HepG2 (cell line): ENCODE results near the gene RNASE4. TPM values are rescaled to one million over a fixed set of nuclear protein-coding genes. Genes with fewer than 3 reads are reported as not detected.

Source experiments
- RNF2 ChIP-seq: fragments of 450-650 bp; conservative IDR thresholded peaks from 2 replicates; pipeline ENCODE4 v1.6.1; 2016; ENCODE audit warnings: low read depth
- ZFP41 ChIP-seq: sonication (generic); formaldehyde crosslinking; IDR thresholded peaks from 2 replicates; pipeline ENCODE4 v1.4.0; 2020; ENCODE audit warnings: mild to moderate bottlenecking, missing genetic modification reagents, borderline replicate concordance
- ZNF264 ChIP-seq: sonication (generic); formaldehyde crosslinking; IDR thresholded peaks from 2 replicates; pipeline ENCODE4 v1.4.0; 2020; ENCODE audit warnings: missing genetic modification reagents
- ZNF510 ChIP-seq: sonication (generic); formaldehyde crosslinking; IDR thresholded peaks from 2 replicates; pipeline ENCODE4 v1.4.0; 2020; ENCODE audit warnings: low read depth, mild to moderate bottlenecking, missing genetic modification reagents
- ZNF546 ChIP-seq: sonication (generic); formaldehyde crosslinking; conservative IDR thresholded peaks from 2 replicates; pipeline ENCODE4 v1.8.1; 2023; ENCODE audit warnings: mild to moderate bottlenecking, missing genetic modification reagents
- polyA plus RNA-seq, 8 experiments: library from polyadenylated mRNA; depleted of rRNA in 3 of 8; stranded (reverse) in 7 of 8; unstranded in 1 of 8; fragments of >200 nt; fragmentation: Illumina TruSeq in 4 of 8; extraction: Trizol in 4 of 8; gene quantifications; 2 replicates each; pipeline versions ENCODE4 v1.2.1 to v1.2.3, GENCODE V29; 2011 to 2016; ENCODE audit warnings: low read depth in 4 of 8, missing spikeins in 1 of 8, mixed read lengths in 1 of 8; ENCODE audit not compliant: insufficient read depth in 1 of 8
- total RNA-seq, 5 experiments: library from RNA; depleted of rRNA; stranded (reverse); fragments of >200 nt; fragmentation: Illumina TruSeq; extraction: Trizol; gene quantifications; 2 replicates each; pipeline ENCODE4 v1.2.3, GENCODE V29; 2016; ENCODE audit warnings: low read depth in 1 of 5
- TF ChIP-seq, protein P1 (sequence below): IDR thresholded peaks from 2 replicates; pipeline ENCODE4 v1.6.1; 2018; ENCODE audit warnings: missing genetic modification reagents, mild to moderate bottlenecking, missing compliant biosample characterization
- TF ChIP-seq, protein P2 (sequence below): sonication (generic); formaldehyde crosslinking; IDR thresholded peaks from 2 replicates; pipeline ENCODE4 v1.4.0; 2020; ENCODE audit warnings: missing genetic modification reagents
- TF ChIP-seq, protein P3 (sequence below): sonication (generic); formaldehyde crosslinking; IDR thresholded peaks from 2 replicates; pipeline ENCODE4 v1.8.1; 2023; ENCODE audit warnings: missing genetic modification reagents, inconsistent platforms, borderline replicate concordance
- TF ChIP-seq, protein P4 (sequence below): sonication (generic); formaldehyde crosslinking; IDR thresholded peaks from 2 replicates; pipeline ENCODE4 v1.4.0; 2020; ENCODE audit warnings: mild to moderate bottlenecking, missing genetic modification reagents

The RNASE4 gene
- total and polyA plus RNA-seq, 2 of the 13 experiments (the other 11 are each of a cell fraction or from before 2014, with no cell fraction given): 109 to 983 TPM

DNA sequence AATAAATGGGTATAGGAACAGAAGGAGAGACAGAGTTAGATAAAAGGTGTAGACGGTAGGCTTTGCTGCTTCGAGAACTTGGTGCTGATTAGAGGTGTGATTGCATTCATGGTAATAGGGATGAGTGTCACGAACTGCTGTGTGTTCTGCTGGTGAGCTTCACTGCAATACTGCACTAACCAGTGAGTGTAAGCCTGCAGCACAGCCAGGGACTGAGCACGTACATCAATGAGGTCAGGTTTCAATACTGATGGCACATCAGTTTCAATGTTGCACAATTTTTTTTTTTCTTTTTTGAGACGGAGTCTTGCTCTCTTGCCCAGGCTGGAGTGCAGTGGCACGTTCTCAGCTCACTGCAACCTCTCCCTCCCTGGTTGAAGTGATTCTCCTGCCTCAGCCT, 36.4 kb downstream of the RNASE4 start (continued):
- TF ChIP-seq, protein P1, sequence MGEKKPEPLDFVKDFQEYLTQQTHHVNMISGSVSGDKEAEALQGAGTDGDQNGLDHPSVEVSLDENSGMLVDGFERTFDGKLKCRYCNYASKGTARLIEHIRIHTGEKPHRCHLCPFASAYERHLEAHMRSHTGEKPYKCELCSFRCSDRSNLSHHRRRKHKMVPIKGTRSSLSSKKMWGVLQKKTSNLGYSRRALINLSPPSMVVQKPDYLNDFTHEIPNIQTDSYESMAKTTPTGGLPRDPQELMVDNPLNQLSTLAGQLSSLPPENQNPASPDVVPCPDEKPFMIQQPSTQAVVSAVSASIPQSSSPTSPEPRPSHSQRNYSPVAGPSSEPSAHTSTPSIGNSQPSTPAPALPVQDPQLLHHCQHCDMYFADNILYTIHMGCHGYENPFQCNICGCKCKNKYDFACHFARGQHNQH: no peak
- no peak for TF ChIP-seq ZFP41 (CRISPR knock-in tag)
- TF ChIP-seq ZNF510 (CRISPR knock-in tag): no peak
- no peak for TF ChIP-seq ZNF546 (CRISPR knock-in tag)
- TF ChIP-seq, protein P2, sequence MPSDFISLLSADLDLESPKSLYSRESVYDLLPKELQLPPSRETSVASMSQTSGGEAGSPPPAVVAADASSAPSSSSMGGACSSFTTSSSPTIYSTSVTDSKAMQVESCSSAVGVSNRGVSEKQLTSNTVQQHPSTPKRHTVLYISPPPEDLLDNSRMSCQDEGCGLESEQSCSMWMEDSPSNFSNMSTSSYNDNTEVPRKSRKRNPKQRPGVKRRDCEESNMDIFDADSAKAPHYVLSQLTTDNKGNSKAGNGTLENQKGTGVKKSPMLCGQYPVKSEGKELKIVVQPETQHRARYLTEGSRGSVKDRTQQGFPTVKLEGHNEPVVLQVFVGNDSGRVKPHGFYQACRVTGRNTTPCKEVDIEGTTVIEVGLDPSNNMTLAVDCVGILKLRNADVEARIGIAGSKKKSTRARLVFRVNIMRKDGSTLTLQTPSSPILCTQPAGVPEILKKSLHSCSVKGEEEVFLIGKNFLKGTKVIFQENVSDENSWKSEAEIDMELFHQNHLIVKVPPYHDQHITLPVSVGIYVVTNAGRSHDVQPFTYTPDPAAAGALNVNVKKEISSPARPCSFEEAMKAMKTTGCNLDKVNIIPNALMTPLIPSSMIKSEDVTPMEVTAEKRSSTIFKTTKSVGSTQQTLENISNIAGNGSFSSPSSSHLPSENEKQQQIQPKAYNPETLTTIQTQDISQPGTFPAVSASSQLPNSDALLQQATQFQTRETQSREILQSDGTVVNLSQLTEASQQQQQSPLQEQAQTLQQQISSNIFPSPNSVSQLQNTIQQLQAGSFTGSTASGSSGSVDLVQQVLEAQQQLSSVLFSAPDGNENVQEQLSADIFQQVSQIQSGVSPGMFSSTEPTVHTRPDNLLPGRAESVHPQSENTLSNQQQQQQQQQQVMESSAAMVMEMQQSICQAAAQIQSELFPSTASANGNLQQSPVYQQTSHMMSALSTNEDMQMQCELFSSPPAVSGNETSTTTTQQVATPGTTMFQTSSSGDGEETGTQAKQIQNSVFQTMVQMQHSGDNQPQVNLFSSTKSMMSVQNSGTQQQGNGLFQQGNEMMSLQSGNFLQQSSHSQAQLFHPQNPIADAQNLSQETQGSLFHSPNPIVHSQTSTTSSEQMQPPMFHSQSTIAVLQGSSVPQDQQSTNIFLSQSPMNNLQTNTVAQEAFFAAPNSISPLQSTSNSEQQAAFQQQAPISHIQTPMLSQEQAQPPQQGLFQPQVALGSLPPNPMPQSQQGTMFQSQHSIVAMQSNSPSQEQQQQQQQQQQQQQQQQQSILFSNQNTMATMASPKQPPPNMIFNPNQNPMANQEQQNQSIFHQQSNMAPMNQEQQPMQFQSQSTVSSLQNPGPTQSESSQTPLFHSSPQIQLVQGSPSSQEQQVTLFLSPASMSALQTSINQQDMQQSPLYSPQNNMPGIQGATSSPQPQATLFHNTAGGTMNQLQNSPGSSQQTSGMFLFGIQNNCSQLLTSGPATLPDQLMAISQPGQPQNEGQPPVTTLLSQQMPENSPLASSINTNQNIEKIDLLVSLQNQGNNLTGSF (CRISPR knock-in tag): no peak
- TF ChIP-seq, protein P3, sequence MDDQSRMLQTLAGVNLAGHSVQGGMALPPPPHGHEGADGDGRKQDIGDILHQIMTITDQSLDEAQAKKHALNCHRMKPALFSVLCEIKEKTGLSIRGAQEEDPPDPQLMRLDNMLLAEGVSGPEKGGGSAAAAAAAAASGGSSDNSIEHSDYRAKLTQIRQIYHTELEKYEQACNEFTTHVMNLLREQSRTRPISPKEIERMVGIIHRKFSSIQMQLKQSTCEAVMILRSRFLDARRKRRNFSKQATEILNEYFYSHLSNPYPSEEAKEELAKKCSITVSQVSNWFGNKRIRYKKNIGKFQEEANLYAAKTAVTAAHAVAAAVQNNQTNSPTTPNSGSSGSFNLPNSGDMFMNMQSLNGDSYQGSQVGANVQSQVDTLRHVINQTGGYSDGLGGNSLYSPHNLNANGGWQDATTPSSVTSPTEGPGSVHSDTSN (CRISPR knock-in tag): no peak
- TF ChIP-seq RNF2: no peak
- no peak for TF ChIP-seq ZNF264
- TF ChIP-seq, protein P4, sequence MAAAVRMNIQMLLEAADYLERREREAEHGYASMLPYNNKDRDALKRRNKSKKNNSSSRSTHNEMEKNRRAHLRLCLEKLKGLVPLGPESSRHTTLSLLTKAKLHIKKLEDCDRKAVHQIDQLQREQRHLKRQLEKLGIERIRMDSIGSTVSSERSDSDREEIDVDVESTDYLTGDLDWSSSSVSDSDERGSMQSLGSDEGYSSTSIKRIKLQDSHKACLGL: no peak
